HUDEP-2 (cell line): ENCODE results near the gene DNAH1.

Source experiments
- DNase-seq, 76 experiments: peaks; one replicate each; lab custom pipeline; 2025; ENCODE audit not compliant: unreplicated experiment in 76 of 76; lab: John Stamatoyannopoulos, UW

The DNAH1 gene

GRCh38 chr3:52442409-52443267, 126.5 kb downstream of the DNAH1 start:
- DNase-seq: no peak

- DNase-seq: no peak
Measured at GRCh38 chr3:52443268-52443610, 127.1 kb downstream of the DNAH1 start.

GRCh38 chr3:52443791-52444687, 127.9 kb downstream of the DNAH1 start:
- DNase-seq: no peak

- peak in 71 of 76 experiments; percentile 4 to 82 (median 57) for DNase-seq
Measured at GRCh38 chr3:52444860-52445793, 129.0 kb downstream of the DNAH1 start, which contains the start of gene SEMA3G. Gene SEMA3G (minus strand): TSS chr3:52445103. CDS start chr3:52445027, 76 bp downstream.

- DNase-seq: no peak
Measured at GRCh38 chr3:52446042-52446441, 129.9 kb downstream of the DNAH1 start.

- DNase-seq: peak in 60 of 76 experiments; percentile 4 to 76 (median 48)
Measured at GRCh38 chr3:52446631-52447511, 130.8 kb downstream of the DNAH1 start.

GRCh38 chr3:52447512-52448355, 131.6 kb downstream of the DNAH1 start:
- no peak for DNase-seq
